GM12872 (cell line): ENCODE data around the gene WBP2NL.

Experiments
- TF ChIP-seq, protein P1 (sequence below): IDR thresholded peaks from 3 replicates; pipeline ENCODE4 v1.5.1; 2011; ENCODE audit warnings: low read depth, mild to moderate bottlenecking, low read length, moderate library complexity; ENCODE audit not compliant: insufficient read depth

The WBP2NL gene

DNA sequence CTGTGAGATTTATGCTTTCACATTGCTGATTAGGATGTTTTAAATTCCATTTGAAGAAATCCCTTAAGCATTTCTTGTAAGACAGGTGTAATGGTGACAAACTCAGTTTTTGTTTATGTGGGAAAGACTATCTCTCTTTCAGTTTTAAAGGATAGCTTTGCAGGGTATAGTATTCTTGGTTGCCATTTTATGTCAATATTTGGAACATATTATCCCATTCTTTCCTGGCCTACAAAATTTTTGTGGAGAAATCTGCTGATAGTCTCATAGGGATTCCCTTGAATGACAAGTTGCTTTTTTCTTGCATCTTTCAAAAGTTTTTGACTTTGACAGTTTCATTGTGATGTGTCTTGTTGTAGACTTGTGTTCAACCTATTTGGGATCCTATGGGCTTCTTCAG is 43.2 kb downstream of the WBP2NL start:
- TF ChIP-seq, protein P1, sequence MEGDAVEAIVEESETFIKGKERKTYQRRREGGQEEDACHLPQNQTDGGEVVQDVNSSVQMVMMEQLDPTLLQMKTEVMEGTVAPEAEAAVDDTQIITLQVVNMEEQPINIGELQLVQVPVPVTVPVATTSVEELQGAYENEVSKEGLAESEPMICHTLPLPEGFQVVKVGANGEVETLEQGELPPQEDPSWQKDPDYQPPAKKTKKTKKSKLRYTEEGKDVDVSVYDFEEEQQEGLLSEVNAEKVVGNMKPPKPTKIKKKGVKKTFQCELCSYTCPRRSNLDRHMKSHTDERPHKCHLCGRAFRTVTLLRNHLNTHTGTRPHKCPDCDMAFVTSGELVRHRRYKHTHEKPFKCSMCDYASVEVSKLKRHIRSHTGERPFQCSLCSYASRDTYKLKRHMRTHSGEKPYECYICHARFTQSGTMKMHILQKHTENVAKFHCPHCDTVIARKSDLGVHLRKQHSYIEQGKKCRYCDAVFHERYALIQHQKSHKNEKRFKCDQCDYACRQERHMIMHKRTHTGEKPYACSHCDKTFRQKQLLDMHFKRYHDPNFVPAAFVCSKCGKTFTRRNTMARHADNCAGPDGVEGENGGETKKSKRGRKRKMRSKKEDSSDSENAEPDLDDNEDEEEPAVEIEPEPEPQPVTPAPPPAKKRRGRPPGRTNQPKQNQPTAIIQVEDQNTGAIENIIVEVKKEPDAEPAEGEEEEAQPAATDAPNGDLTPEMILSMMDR, result no peak

DNA sequence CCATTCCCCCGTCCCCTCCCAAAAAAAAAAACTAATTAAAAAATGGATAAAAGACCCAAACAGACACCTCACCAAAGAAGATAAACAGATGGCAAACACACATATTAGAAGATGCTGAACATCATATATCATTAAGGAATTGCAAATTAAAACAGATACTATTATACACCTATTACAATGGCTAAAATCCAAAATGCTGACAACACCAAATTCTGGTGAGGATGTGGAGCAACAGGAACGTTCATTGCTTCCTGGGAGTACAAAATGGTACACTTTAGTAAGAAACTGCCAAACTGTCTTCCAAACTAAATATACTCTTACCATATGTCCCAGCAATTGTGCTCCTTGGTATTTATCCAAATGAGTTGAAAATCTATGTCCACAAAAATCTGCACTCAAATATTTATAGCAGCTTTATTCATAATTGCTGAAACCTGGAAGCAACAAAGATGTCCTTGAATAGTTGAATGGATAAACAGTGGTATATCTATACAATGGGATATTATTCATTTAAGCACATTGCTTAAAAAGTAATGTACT is 52.1 kb downstream of the WBP2NL start:
- TF ChIP-seq, protein P1, result no peak

DNA sequence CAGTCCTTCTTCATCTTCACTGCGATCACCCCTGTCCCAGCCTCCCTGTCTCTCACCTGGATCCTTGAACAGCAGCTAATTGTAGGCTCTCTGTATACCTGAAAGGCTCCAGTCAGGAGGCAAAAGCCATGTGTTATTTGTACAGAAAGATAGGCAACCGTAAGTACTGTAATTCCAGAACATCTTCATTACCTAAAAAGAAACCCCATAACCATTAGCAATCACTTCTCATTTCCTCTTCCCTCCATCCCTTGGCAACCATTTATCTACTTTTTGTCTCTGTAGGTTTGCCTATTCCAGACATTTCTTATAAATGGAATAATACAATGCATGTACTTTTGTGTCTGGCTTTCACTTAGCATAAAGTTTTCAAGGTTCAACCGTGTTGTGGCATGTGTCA is 54.2 kb downstream of the WBP2NL start:
- TF ChIP-seq, protein P1, result no peak

DNA sequence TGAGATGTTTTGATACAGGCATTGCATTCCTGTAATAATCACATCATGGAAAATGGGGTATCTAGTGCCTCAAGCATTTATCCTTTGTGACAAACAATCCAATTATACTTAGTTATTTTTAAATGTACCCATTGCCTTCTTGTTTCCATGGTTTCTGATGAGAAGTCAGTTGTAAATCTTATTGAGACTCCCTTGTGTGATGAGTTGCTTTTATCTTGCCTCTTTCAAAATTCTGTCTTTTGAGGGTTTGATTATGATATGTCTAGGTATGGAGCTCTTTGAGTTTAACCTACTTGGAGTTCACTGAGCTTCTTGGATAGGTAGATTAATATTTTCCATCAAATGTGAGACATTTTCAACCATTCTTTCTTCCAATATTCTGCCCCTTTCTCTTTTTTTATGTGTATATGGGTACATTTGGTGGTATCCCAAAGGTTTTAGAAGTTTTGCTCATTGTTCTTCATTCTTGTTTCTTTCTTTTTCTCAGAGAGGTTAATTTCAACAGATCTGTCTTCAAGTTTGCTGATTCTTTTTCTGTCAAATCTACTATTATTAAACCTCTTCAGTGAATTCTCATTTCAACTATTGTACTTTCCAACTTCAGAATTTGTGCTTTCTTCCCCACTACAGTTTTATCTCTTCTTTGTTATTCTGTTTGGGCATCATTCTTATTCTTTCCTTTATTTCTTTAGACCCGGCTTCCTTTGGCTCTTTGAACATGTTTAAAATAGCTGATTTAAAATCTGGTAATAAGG is 58.3 kb downstream of the WBP2NL start:
- TF ChIP-seq, protein P1, result no peak

DNA sequence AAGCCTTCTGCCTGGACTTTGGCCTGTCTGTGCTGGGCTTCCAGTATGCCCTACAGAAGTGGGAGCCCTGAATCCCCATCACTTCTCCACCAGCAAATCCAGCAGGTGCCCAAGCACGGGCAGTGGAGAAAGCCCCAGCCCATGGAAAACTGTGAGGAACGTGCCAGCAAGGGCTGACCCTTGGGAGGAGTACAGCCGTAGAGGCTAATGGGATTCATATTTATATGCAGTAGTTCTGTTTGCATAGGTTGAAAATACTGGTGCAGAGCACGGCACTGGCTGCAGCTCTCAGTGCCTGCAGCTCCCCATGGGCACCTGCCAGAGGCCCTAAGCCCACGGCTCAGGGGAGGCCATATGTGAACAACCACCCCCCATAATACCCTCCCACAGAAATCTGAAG is 61.9 kb downstream of the WBP2NL start:
- TF ChIP-seq, protein P1, result no peak

DNA sequence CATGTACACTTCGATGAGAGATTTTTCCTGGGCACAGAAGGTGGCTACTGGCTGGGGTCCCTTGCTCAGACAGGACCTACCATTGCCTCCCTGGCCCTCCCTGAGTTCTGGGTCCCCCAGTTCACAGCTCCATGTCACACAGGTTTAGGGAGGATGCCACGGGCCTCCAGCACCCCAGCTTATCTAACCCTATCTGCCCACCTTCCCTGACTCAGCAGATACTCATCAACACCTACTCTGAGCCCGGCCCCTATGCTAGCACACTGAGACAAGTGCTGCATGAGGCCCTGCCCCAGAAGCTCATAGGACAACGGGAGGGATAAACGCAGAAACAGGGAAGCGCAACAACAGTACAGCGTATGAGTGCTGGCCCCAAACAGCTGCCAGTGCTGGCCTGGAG is 62.5 kb downstream of the WBP2NL start:
- TF ChIP-seq, protein P1, result no peak

DNA sequence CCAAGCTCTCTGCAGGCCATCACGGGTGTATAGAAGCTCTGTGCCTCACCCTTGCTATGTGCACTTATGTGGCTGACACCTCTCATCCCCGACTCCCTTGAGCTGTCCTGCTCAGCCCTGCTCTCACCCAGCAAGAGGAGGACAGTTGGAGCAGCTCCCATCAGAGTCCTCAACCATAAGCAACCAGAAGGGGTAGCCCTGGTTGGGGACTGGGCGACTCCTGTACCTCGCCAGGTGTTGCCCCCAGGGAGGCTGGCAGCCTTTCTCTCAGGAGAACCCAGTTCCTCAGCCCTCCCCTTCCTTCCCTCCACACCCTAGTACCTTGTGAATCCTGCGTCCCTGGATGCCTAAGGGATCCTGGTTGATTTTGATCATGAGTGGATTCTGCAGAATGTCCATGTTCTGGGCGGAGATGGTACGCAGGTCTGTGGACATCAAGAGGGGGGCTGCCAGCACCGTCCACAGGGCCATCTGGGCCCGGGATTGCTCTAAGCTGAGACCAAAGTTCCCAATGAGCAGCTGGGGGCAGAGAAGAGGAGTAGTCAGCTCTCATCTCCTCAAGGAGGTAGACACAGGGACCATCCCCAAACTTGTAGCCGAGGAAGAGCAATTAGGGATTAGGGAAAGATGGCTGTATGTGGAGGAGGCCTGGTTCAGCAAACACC is 64.0 kb downstream of the WBP2NL start:
- TF ChIP-seq, protein P1, result no peak
